M059J (cell line): ENCODE measurements around the gene SOST. TPM values are rescaled to one million over a fixed set of nuclear protein-coding genes. Genes with fewer than 3 reads are reported as not detected.

Source experiments
- DNase-seq: peaks from one replicate; pipeline ENCODE4 v3.0.0-alpha.2; 2012; ENCODE audit warnings: low read depth
- total RNA-seq: library from RNA; depleted of rRNA; stranded (reverse); fragments of >200 nt; shearing (Covaris generic); gene quantifications from 2 replicates; pipeline ENCODE4 v1.2.3, GENCODE V29; 2014

Gene SOST
- total RNA-seq, 1 experiment from 2014 or later = not detected

DNA sequence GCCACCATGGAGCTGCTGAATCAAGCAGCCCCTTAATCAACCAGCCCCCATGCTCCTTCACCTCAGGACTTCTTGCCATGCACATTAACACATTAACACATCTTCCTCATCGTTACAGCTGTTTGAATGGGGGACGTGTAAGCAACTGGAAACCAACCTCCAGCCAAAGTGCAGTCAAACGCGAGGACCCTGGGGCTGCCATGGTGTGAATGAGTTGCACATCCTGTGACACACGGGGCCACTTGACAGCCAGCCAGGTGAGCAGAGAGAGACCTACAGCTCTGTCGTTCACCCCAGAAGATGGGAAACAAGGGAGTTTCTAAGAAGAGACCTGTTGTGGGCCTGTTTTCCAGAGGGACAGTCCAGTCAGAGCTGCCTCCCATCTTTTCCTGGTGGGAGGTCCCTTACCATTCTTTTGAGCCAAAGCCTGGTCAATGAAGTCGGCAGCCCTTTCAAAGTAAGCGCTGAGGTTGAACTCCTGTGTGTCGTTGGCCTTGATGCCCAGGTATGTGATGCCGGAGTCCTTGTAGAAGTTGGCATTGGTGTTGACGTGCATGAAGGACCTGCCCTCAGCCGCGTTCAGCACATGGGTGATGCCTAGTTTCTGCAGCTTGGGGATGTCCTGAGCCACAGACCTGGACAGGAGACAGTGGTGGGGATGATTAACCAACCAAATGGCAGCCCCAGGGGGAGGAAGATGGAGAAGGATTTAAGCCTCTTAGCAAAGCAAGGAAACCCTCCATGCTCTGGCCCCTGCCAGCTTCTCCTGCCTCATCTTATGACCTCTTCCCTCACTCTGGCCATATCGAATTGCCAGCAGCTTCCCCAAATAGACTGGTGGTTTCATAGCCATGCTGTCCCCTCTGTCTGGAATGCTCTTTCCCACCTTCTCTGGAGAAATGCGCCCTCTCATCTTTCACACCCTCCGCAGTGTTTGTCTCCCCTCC lies 16.0 kb upstream of the SOST start:
- no peak for DNase-seq

DNA sequence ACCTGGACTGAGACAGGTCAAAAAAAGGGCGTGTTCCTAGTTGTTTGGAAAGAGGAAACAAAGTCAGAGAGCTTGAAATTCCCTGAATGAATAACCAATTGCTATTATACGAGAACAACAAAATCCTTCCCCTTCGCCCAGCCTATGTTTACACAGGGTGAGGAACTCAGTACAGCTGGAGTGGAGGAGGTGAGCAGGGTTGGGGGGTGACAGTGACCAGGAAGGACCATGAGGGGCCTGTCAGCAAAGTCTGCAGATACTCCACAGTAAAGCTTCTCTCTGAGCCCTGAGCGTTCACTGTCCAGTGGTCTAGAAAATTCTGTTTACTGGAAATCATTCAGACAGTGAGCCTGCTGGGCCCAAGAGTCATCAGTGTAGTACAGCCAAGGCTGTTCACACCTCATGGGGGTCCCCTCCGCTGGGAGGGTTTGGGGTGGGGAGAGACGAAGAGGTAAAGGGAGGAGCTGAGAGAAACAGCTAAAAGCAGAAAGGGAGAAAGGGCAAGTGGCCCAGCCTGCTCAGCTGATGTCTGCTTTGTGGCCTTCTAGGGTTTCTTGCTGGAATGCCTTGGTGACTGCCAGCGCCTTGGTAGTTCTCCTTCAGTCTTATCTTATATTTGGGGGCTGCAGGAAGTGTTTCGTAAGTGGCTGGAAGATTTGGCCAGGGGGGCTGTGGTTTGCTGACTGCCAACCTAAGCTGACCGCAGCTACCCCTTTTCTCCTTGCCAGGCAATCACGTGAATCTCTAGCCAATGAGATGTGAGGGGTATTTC lies 14.5 kb upstream of the SOST start:
- no peak for DNase-seq

DNA sequence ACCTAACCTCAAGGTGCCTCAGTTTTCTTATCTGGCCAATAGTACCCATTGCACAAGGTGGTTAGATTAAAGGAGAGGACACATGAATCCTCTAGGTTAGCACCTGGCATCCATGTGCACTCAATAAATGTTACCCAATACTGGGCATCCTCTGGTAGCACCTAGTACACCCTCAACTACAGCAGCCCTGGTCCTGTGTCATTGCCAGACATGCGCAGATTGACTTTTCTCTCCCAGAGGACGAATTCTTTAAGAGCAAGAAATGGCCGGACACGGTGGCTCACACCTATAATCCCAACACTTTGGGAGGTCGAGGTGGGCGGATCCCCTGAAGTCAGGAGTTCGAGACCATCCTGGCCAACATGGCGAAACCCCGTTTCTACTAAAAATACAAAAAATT lies 12.9 kb upstream of the SOST start:
- no peak for DNase-seq

DNA sequence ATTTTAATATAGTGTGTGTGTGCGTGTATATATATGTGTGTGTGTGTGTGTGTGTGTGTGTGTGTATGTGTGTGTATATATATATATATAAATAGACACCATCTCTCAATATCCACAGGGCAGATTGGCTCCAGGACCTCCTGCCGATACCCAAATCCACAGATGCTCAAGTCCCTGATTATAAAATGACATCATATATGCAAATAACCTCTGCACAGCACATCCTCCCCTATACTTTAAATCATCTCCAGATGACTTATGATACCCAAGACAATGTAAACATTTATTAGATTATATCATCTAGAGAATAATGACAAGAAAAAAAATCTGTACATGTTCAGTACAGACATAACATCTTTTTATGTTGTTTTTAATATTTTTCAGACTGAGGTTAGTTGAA lies 12.4 kb upstream of the SOST start:
- DNase-seq = no peak

DNA sequence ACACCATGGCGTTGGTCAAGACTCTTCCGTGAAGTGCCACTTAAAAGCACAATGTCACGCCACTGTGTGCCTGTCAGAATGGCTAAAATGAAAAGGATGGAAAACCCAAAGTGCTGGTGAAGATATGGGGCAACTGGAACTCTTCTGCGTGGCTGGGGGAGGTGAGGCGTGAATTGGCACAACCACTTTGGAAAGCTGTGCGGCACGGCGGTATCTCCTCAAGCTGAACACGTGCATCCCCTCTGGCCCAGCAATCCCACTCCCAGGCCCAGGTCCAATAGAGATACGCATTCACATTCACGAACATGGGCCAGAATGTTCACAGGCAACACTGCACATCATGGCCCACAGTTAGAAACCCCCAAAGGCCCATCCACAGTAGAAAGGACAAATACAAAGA lies 11.3 kb upstream of the SOST start:
- DNase-seq = no peak

DNA sequence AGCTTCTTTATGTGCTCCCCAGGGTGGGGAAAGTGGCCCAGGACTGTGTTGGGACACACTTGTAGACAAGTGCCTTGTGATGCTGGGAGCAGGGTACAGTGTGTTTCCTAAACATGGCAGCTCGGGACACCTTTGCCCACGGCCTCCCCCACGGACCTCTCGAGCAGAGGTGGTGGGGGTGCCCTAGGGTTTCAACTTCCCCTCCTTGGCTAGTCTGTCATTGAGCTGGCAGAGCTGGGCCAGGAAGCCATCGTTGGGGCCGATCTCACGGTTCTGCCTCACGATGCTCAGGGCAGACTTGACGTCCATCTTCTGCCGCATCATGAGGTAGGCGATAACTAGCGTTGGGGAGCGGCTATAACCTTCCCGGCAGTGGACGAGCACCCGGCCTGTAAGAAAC lies 10.8 kb upstream of the SOST start:
- DNase-seq = no peak

DNA sequence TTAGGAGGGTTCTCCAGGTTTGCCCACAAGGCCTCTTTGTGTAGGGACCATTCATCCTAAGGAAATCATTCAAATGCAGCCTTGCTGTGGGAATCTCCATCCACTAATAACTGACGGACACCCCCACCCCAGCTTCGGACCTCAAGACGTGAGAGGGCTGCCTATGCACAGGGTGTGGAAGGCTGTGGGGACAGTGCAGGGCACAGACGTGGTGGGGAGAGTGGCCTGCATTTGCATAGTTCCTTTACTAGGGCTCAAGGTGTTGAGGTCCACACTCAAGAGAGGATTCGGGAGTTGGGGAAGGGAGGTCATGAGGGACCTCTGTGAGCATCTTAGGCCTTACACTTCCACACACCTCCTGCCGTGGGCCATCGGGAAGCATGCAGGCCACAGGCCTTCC lies 10.4 kb upstream of the SOST start:
- DNase-seq = no peak

DNA sequence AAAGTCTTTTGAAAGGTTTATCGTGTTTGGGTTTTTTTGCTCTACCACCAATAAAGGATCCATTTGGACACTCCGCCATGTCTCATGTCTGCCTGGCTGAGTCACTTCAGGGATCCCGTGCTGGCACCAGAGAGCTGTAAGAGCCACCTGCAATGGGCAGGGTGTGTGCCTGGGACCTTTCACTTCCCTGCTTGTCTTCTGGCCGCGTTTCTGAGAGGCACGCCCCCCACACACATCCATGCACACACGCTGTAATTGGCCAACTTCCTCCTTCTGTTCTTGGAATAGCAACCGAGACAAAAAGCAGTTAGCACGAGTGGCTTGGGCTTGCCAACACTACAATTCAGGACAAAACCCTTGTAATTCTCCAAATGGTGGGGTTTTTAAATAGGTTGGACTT lies 9.8 kb upstream of the SOST start:
- DNase-seq = no peak

DNA sequence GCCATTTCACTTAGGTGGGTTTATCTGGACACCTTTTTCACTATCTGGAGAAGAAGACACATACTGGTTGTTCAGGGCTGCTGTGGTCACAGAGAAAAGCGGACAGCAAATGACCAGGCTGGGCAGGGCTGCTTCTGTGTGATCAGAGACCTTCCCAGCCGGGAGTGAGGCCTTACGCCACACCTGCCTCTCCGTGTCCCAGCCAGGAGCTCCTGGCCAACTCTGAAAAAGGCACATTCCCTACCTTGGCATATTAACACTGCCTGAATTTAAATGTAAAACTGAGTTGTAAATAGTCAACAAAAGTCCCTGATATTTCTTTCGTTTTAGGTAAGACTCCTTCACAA lies 9.1 kb upstream of the SOST start:
- DNase-seq = no peak

DNA sequence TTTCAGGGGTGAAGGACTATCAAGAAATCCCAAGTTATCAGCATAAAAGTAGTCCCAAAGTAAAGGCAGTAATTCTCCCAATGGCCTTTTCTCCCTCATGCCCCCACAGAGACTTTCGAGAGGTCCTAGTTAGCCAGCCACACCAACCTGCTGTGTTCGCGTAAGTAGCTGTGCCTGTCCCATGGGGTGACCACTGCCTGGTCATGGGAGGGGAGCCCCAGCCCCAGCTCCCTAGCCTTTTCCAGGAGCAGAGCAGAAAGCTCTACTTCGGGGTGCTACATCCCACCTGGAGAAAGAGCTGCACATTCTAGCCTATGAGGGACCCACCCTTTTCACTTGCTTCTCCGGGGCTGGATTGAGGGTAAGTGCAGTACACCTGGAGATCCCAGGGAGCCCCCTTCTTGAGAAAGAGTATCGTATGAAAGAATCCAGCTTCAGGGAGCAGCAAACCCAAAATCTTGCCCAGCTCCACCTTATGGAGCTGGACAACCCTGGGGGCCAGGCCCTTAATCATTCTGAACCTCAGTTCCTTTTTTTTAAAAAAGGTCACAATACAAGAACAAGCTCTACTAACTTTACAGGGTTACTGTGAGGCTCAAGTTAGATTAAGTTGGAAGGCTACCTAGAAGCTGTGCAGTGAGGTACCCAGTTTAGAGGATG lies 8.6 kb upstream of the SOST start:
- no peak for DNase-seq

DNA sequence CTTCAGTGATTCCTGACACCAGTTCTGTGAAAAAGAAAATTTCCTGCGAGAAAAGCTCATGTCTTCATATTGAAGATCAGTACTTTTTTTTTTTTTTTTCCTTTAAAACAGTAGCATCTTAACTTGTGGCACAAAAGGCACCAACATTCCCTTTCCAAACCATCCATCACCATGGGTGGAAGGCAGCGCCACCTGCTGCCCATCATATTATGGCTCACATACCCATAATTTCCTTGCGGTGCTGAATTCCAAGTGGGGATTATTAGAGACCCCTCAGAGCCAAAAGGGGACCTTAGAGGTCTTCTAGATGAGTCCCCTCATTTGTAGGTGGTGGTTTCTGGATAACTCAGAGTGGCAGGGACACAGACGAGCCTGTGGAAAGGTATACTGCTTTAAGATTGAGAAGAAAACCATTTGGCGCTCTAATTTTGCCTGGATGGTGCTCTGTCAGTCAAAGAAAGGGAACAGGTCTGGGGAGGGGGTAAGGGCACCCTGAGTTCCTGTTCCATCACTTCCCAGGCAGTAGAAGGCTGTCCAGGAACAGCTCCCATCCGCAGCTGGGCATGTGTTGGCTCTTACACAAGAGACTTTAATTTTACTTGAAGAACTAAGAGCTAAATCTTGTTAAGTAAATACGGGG lies 7.9 kb upstream of the SOST start:
- peak; percentile 37 for DNase-seq

DNA sequence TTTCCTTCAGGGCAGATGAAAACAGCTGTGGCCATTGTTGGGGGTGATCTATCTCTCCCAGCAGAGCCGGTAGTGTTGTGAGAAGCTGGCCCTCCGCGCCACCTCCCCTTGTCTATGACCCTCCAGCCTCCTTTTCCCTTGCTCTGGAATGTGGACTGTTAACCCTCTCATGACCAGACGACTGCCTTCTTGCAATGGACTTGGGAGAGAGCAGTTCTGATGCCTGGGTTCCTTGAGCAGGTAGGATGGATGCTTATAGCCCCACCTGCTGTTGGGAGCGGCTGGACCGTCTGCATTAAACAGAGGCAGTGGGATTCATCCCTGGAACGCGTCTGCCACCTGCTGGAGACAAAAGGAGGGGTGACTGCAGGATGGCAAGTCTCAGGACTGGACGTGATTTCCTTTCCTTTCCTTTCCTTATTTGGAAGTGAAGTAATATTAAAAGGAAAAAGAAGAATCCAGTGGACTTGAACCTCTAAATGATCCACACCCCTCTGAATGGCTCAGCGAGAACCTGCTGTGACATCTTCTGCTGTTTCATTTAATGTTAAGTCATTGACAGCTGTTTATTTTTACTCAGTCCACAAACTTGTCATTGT lies 1.8 kb upstream of the SOST start:
- peak; percentile 85 for DNase-seq

DNA sequence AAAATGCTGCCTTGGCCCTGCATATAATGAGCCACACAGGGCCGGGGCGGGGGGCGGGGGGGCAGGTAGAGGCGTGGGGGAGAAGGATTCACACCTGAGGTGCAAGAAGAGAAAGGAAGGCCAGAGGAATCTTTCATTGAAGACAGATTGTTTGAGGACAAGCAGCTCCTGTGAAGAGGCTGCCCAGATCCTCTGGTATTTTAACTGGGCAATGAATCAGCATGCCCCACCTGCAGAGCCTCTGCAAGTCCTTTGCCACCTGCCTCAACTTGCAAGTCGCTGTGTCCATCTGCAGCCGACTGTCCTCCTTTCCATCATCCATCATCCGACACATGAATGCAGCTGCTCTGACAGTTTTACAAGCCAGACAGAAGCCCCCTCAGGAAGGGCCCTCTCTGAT lies 1.2 kb upstream of the SOST start:
- no peak for DNase-seq

DNA sequence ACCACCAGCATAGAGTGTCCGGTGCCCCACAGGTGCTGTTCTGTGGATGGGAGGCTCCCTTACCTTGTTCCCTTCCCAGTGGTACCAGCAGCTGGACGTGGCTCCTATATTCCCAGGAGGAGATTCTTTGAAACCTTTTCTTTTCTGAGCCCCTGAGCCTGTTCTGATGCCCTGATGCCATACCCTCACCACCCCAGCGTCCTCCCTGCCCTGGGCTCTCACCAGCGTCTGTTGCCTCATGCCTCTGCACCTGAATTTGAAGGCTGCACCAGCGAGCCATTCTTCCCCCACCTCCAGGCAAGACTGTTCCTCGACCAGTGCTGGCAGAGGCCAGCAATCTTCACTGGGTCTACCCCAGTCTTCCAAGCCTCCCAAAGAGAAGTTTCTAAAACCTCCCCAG lies 505 bp downstream of the SOST start:
- DNase-seq = no peak

DNA sequence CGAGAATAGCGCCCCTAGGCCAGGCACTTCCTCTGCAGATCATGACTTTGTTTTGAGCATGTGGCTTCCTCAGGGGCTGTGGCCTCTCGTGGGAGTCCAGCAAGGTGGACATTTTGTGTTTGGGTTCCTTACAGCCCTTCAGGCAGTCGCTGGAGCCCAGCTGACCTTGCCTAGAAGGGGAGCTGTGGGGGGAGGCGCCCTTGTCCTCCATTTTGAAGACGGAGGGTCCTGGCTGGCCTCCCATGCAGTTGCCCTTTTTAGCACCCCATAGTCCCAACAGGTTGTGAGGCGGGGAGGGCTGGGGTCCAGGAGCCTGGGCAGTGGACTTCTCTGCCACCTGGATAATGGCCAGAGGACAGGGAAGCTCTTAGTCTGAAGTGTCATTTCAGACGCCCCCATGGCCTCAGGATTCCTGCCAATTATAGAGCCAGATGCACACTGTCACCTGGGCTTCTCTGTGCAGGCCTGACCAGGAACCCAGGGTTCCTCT lies 1.4 kb downstream of the SOST start:
- no peak for DNase-seq

DNA sequence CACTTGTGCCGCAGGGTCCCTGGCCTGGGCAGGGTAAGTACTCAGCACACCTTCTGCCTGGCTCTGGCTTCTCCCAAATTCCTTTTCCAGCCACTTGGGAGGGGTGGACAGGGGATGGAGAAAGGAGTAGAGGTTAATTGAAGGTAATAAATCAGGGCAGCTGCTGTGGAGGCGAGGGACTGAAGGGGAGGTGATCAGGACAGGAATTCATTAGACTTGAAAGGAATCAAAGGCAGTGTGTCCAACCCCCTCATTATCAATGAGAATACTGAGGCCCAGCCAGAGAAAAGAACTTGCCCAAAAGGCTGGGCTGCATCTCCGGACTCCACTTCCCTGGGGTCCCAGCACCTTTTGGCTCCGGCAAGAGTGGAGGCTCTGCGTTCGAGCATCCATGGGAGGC lies 2.4 kb downstream of the SOST start:
- no peak for DNase-seq

DNA sequence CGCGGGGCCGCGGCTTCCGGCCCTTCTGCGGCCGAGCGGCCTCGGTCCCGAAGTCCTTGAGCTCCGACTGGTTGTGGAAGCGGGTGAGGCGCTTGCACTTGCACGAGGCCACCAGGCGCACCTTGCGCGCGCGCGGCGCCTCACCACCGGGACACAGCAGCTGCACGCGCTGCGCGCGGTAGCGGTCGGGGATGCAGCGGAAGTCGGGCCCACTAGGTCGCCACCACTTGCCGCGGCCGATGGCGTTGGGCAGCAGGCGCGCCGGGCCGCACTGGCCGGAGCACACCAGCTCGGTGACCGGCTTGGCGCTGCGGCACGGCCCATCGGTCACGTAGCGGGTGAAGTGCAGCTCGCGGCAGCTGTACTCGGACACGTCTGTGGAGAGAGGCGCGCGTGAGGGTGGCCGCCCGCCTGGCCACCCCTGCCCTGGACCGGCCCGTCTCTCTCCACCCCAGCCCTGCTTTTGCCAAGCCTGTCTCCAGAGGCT lies 3.2 kb downstream of the SOST start:
- peak; percentile 29 for DNase-seq

DNA sequence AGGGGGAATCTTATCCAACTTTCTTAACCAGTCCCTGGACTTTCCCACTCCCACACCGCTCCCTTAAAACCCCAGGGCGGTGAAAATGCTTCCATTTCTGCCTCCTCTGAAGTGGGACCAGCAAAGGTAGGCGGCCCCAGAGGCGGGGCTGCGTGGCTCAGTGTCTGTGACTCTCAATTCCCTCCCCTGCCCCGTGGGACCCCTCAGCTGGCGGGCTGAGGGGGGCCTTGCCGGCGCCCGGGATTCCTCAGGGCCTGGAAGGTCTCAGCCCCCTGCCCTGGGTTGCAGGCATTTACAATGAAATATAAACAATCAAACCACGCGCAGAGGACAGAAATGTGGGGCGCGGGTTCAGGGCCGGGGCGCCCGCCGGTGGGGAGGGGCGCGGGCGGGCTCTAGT lies 3.6 kb downstream of the SOST start:
- DNase-seq = no peak

DNA sequence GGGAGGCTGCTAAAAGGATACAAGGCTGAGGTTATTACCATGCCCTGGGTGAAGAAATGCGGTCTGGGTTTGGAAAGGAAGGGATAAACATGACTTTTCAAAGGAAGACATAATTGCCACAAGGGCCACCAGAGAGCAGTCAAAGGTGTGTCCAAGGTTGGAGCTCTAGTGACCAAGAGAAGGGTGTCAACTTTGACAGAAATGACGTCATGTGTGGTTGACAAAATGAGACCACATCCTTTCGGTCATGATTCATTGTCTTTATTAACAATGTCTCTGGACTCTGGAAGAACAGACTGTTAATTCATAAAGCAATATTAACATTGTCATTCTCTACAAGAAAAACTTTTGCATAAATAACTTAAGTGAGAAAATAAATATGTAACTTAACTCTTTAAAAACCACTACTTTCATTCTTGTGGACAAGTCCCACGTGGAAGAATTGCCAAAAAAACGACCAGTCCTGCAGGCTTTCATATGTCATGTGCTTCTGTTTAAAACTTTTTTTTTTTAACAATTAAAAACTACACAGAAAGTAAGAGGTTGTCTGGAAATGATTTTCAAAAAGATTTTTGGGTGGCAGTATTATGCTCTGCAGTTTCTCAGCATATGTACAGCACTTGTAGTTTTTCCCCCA lies 5.0 kb downstream of the SOST start:
- DNase-seq = peak; percentile 89

DNA sequence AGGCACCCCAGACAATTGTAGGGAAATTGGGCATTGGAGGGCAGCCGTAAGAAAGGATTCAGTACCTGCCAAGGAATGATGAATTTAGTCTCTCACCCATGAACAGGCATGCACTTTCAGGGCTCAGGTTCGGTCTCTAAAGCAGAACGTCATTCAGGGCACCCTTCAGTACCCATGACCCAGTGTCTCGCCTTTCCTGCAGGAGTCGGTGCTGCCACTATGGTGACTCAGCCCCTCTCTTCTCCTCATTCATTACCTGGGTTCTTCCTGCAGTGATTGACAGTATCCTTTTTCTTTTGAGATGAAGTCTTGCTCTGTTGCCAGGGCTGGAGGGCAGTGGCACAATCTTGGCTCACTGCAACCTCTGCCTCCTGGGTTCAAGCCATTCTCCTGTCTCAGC lies 8.4 kb downstream of the SOST start:
- DNase-seq = no peak

DNA sequence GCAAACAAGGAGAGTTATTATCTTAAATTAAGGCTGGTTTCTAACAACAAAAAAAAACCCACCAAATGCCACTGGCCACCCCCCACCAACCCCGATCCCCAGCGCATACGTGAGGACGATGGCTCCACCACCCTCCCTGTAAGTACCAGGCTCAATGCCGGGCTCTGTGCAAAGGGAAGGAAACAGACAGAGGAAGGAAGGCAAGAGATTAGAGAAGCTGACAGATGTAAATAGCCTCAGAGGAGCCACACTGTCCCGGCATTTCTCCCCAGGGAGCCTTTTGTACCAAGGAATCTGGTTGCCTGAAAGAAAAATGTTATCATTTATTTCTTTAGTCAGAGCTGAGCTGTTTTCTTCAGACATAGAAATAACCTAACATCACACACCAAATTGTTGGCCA lies 13.1 kb downstream of the SOST start:
- DNase-seq = no peak
